Common myeloid progenitor, CD34-positive (primary cell): ENCODE measurements around the gene NXPH4.

Source experiments
- CTCF ChIA-PET: fragments of 350-600 bp; sonication (Branson Sonifier 250); formaldehyde crosslinking; loops from one replicate; lab custom pipeline; 2021; ENCODE audit warnings: antibody characterized with exemption; lab: Charles Lee
- POLR2A ChIA-PET: fragments of 350-600 bp; sonication (Branson Sonifier 250); formaldehyde crosslinking; loops from one replicate; lab custom pipeline; 2021; ENCODE audit warnings: antibody characterized with exemption; lab: Charles Lee
- DNase-seq, 3 donors: peaks; one replicate each; pipeline versions ENCODE4 v3.0.0 to v3.0.0-alpha.2; 2013
- H3K27ac ChIP-seq, 2 experiments: 1 replicate in 1 of 2; 2 replicates in 1 of 2; pipeline ENCODE4 v1.7.0; 2013; ENCODE audit warnings: inconsistent platforms in 2 of 2, low read length in 2 of 2, mild to moderate bottlenecking in 2 of 2, low read depth in 1 of 2, moderate library complexity in 1 of 2; ENCODE audit not compliant: severe bottlenecking in 2 of 2, insufficient read depth in 1 of 2, poor library complexity in 1 of 2
- H3K27me3 ChIP-seq, 5 experiments: replicated peaks in 2 of 5; 1 replicate in 3 of 5; 2 replicates in 2 of 5; pipeline versions ENCODE4 v1.6.1 to v1.7.0; 2013; ENCODE audit warnings: low read length in 4 of 5, mild to moderate bottlenecking in 2 of 5, moderate library complexity in 2 of 5, inconsistent platforms in 1 of 5; ENCODE audit not compliant: insufficient read depth in 5 of 5, control insufficient read depth in 4 of 5
- H3K36me3 ChIP-seq, 4 experiments: 1 replicate in 2 of 4; 2 replicates in 2 of 4; pipeline versions ENCODE4 v1.6.1 to v1.7.0; 2013; ENCODE audit warnings: low read length in 3 of 4, control low read depth in 1 of 4, mild to moderate bottlenecking in 1 of 4; ENCODE audit not compliant: control insufficient read depth in 4 of 4, insufficient read depth in 4 of 4
- H3K4me1 ChIP-seq, 4 experiments: 1 replicate in 3 of 4; 2 replicates in 1 of 4; pipeline versions ENCODE4 v1.6.1 to v1.7.1; 2013; ENCODE audit warnings: low read length in 3 of 4, mild to moderate bottlenecking in 3 of 4, control low read depth in 1 of 4, inconsistent platforms in 1 of 4, moderate library complexity in 1 of 4; ENCODE audit not compliant: control insufficient read depth in 4 of 4, insufficient read depth in 4 of 4; ENCODE audit errors: control extremely low read depth in 1 of 4
- H3K4me3 ChIP-seq, 7 experiments: 1 replicate in 4 of 7; 2 replicates in 3 of 7; pipeline versions ENCODE4 v1.5.1 to v1.7.0; 2013; ENCODE audit warnings: mild to moderate bottlenecking in 7 of 7, low read length in 6 of 7, moderate library complexity in 6 of 7, inconsistent platforms in 2 of 7, low read depth in 2 of 7, control low read depth in 1 of 7; ENCODE audit not compliant: insufficient read depth in 4 of 7, control insufficient read depth in 1 of 7; ENCODE audit errors: extremely low read depth in 1 of 7
- H3K9me3 ChIP-seq, 5 experiments: 1 replicate in 4 of 5; 2 replicates in 1 of 5; pipeline versions ENCODE4 v1.6.1 to v1.7.1; 2013; ENCODE audit warnings: low read length in 4 of 5, mild to moderate bottlenecking in 2 of 5, inconsistent platforms in 1 of 5, low read depth in 1 of 5, moderate library complexity in 1 of 5; ENCODE audit not compliant: control insufficient read depth in 4 of 5, insufficient read depth in 2 of 5; ENCODE audit errors: control extremely low read depth in 1 of 5
- WGBS: methylation state at CpG from one replicate; pipeline ENCODE4 v1.1.5; 2013; ENCODE audit not compliant: insufficient coverage; 5-methylcytosine and 5-hydroxymethylcytosine counted together

Gene NXPH4

DNA sequence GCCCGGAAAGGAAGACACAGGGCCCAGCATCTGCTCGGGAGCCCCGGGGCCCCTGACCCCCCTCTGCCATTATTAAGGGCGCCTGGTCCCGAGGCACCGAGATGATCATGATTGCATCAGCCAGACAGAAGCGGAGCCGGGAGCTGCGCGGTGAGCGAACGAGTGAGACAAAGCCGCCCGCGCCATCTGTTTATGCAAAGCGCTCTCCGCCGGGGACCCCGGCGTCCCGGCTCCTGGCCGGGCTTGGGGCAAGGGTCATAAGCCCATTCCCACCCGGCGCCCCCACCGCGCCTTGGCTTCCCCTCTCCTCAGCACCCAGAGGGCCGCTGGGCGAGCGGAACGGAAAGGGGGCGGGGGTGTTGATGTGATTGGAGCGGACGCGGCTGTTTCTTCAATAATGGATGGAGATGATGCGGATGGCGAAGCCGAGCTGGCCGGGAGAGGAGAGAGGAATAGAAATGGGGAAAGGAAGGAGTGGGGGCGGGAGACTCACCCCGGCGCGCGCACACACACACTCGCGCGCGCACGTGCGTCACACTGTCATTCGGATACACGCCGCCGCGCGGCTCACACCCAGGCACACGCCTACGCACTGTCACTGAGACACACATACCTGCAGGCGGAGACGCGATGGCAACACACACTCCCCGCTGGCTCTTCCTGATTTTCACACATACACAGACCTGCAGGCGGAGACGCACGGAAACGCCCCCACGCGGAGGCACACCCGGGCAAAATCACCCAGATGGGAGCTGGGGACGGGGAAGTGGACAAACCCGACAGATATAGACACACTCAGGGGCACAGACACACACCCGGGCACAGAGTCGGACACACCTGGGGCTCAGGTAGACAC lies 23.7 kb downstream of the NXPH4 start:
- Histone ChIP-seq H3K27me3 (peaks cover 0 to 92% (median 56%) of the 10 kb centered on the region in 5 experiments), H3K9me3 (no peaks in the 10 kb centered on the region), H3K27ac (no peak overlapping the region), H3K4me3 (peak overlapping the region; percentile 33 to 66 (median 55)), H3K4me1 (peaks cover 0 to 66% (median 55%) of the 10 kb centered on the region in 4 experiments), H3K36me3 (peaks cover 0 to under 1% (median under 1%) of the 10 kb centered on the region in 4 experiments)
- CTCF ChIA-PET = interaction anchor here (1.0 to 18.5 kb wide), 7 partner anchors 9 to 44 kb away, joined by 4 to 326 read pairs (median 10); partner anchors contain the start of genes SHMT2 and STAC3
- under 1% methylated on average over 54 of the region's 72 CpGs for WGBS
- peak; percentile 39 to 64 (median 52) for DNase-seq
- POLR2A ChIA-PET = interaction anchor here (0.6 kb wide), 1 partner anchor 57 kb away, joined by 3 read pairs; no protein-coding TSS in a partner anchor

- ChIA-PET CTCF (interaction anchor here (1.0 to 18.5 kb wide), 9 partner anchors 9 to 47 kb away, joined by 4 to 326 read pairs (median 10); partner anchors contain the start of genes SHMT2 and STAC3), POLR2A (interaction anchor here (0.6 kb wide), 1 partner anchor 58 kb away, joined by 3 read pairs; no protein-coding TSS in a partner anchor)
- Histone ChIP-seq H3K4me1 (peaks cover 0 to 64% (median 55%) of the 10 kb centered on the region in 4 experiments), H3K27ac (no peak overlapping the region), H3K27me3 (peaks cover 0 to 86% (median 54%) of the 10 kb centered on the region in 5 experiments), H3K9me3 (no peaks in the 10 kb centered on the region), H3K4me3 (peak overlapping the region in 2 of 7 experiments; percentile 66), H3K36me3 (no peaks in the 10 kb centered on the region)
- WGBS = 5% methylated on average over 12 of the region's 19 CpGs
- peak in 1 of 3 donors; percentile 46 for DNase-seq
Observed at GRCh38 chr12:57240926-57241401, 24.4 kb downstream of the NXPH4 start.

DNA sequence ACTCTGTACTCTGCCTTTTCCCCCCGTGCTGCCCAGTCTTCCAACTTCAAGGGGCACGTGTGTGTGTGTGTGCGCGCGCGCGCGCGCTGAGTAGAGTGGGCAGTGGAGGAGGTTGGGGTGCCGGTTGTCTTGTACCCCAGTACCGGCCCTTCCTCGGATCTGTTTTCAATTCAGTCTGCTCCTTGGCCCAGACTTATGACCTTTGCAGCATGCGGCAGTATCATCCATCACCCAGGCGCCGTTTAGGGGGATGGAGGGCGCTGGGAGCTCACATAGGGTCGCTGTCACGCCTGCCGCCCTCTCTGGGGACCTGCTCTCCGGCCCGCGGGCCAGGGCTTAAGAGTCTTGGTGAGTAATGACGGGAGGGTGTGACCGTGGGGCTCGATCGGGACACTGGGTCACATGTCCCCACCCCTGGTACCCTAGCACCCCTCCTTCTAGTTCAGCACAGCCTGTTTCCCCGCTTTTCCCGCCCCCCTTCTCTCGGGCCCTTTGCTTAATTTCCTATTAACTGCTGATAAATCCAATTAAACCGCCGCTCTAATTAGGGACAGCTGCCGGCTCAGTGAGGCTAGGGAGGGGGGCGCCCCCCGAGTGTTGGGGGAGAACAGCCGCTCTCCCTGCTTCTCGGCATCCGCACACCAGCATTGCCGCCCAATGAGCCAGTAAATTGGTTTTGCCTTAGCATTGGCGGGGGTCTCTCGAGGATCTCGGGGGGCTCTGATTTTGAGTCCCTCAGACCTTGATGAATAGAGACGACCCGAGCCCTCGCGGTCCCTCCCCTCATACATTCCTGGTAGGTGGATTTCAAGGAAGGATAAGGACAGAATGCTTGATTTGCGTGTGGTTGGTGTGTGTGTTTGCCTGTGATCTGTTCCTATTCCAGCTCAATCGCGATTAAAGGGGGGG lies 25.1 kb downstream of the NXPH4 start:
- H3K36me3 ChIP-seq = no peaks in the 10 kb centered on the region
- no peaks in the 10 kb centered on the region for H3K9me3 ChIP-seq
- H3K27ac ChIP-seq = no peak overlapping the region
- DNase-seq = no peak
- peaks cover 0 to 63% (median 55%) of the 10 kb centered on the region in 4 experiments for H3K4me1 ChIP-seq
- H3K27me3 ChIP-seq = peaks cover 0 to 79% (median 54%) of the 10 kb centered on the region in 5 experiments
- CTCF ChIA-PET = interaction anchor here (0.7 to 18.5 kb wide), 17 partner anchors 10 to 173 kb away, joined by 3 to 326 read pairs (median 5); partner anchors contain the start of genes NXPH4, SHMT2 and STAC3
- no peak overlapping the region for H3K4me3 ChIP-seq
- POLR2A ChIA-PET = interaction anchor here (1.5 kb wide), 1 partner anchor 22 kb away, joined by 4 read pairs; no protein-coding TSS in a partner anchor
- 4% methylated on average over 27 of the region's 48 CpGs for WGBS

GRCh38 chr12:57242329-57242690 lies 25.7 kb downstream of the NXPH4 start:
- Histone ChIP-seq H3K36me3 (no peaks in the 10 kb centered on the region), H3K4me1 (peaks cover 0 to 63% (median 55%) of the 10 kb centered on the region in 4 experiments), H3K27ac (no peak overlapping the region), H3K9me3 (no peaks in the 10 kb centered on the region), H3K27me3 (peaks cover 0 to 72% (median 48%) of the 10 kb centered on the region in 5 experiments), H3K4me3 (peak overlapping the region in 4 of 7 experiments; percentile 45 to 68 (median 62))
- ChIA-PET POLR2A (interaction anchor here (1.2 to 1.5 kb wide), 2 partner anchors 23 to 27 kb away, joined by 3 to 4 read pairs; no protein-coding TSS in a partner anchor), CTCF (interaction anchor here (0.7 to 18.5 kb wide), 20 partner anchors 9 to 174 kb away, joined by 3 to 326 read pairs (median 4); partner anchors contain the start of genes NXPH4, SHMT2 and STAC3)
- DNase-seq = no peak
- WGBS = 0% methylated on average over 4 of the region's 18 CpGs

DNA sequence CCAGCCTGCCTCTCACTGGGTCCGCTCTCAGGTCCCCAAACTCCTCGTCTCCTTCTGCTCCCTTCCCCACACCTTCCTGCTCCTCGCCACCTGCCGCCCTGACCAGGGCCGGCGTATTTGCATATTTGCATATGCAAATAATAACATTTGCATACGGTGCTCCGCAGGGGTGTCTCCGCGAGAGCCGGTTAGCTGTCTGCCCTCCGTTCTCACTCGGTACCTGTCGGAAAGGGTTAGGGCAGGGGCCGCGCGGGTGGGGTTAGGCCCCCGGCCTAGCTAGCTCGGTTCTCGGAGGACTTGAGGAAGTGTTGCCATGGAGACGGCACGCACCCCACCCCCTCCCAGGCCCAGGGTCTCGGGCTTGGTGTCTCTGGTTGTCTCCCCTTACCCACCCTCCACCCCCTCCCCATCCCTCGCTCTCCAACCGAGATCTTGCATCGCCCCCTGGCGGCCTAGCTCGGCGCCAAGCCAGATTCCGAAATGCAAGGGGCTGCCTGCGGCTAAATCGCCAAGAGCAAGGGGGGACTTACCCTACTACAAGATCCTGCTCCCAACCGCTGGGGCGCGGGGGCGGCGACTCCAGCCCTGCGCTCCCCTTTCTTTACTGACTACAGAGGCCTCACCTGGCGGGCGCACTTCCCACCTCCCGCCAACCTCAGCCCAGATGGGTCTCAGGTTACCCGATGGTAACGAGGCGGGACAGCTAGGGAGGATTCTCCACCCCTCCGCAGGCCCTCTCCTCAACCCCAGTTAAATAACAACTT lies 26.3 kb downstream of the NXPH4 start:
- Histone ChIP-seq H3K36me3 (no peaks in the 10 kb centered on the region), H3K4me3 (peak overlapping the region in 5 of 7 experiments; percentile 45 to 68 (median 55)), H3K9me3 (no peaks in the 10 kb centered on the region), H3K27ac (no peak overlapping the region), H3K4me1 (peaks cover 0 to 60% (median 52%) of the 10 kb centered on the region in 4 experiments), H3K27me3 (peaks cover 0 to 67% (median 43%) of the 10 kb centered on the region in 5 experiments)
- ChIA-PET CTCF (interaction anchor here (0.7 to 18.5 kb wide), 22 partner anchors 9 to 175 kb away, joined by 3 to 326 read pairs (median 4); partner anchors contain the start of genes NXPH4, SHMT2 and STAC3), POLR2A (interaction anchor here (1.2 to 1.5 kb wide), 2 partner anchors 24 to 27 kb away, joined by 3 to 4 read pairs; no protein-coding TSS in a partner anchor)
- 3% methylated on average over 31 of the region's 45 CpGs for WGBS
- DNase-seq = peak; percentile 69 to 78 (median 75)
